ENCODE results near the gene CACNB4. TPM values are rescaled to one million over a fixed set of nuclear protein-coding genes. Genes with fewer than 3 reads are reported as not detected.
A peak's percentile ranks its signal among the peaks of the same experiment; 100 is the strongest.
"Not testable (repeated sequence)": the region's sequence is repeated elsewhere in the genome, so short reads cannot be mapped to it uniquely, and the experiment has no call there.

Gene CACNB4
- total and polyA plus RNA-seq, 2 donors: 3.0 to 3.5 TPM

- no peak overlapping the region for H3K4me3 ChIP-seq (ENCODE audit: low read length in 2 of 2)
- peaks cover 0 to 5% of the 10 kb centered on the region in 2 donors for H3K4me1 ChIP-seq (ENCODE audit: control insufficient read depth in 2 of 2, insufficient read depth in 2 of 2, low read length in 2 of 2)
- DNase-seq (ENCODE audit: low read depth in 6 of 9, low spot score in 9 of 9): peak; percentile 23 to 78 (median 50)
- H3K36me3 ChIP-seq (ENCODE audit: control insufficient read depth in 2 of 2, insufficient read depth in 2 of 2, low read length in 1 of 2): no peaks in the 10 kb centered on the region
- no peaks in the 10 kb centered on the region for H3K27me3 ChIP-seq (ENCODE audit: control insufficient read depth in 2 of 2, insufficient read depth in 1 of 2, low read length in 1 of 2)
- no peaks in the 10 kb centered on the region for H3K9me3 ChIP-seq (ENCODE audit: control insufficient read depth in 2 of 2, insufficient read depth in 1 of 2, low read length in 1 of 2)
- H3K27ac ChIP-seq (ENCODE audit: low read depth in 1 of 2, low read length in 1 of 2): no peak overlapping the region
- 47% methylated on average over 10 of the region's 10 CpGs for WGBS
Observed at GRCh38 chr2:152036611-152037469, 62.0 kb downstream of the CACNB4 start.

- H3K27ac ChIP-seq (ENCODE audit: low read depth in 1 of 2, low read length in 1 of 2): no peak overlapping the region
- DNase-seq (ENCODE audit: low read depth in 6 of 9, low spot score in 9 of 9): no peak
- WGBS: 95% methylated on average over 7 of the region's 7 CpGs
- no peaks in the 10 kb centered on the region for H3K27me3 ChIP-seq (ENCODE audit: control insufficient read depth in 2 of 2, insufficient read depth in 1 of 2, low read length in 1 of 2)
- no peak overlapping the region for H3K4me3 ChIP-seq (ENCODE audit: low read length in 2 of 2)
- no peaks in the 10 kb centered on the region for H3K36me3 ChIP-seq (ENCODE audit: control insufficient read depth in 2 of 2, insufficient read depth in 2 of 2, low read length in 1 of 2)
- H3K9me3 ChIP-seq (ENCODE audit: control insufficient read depth in 2 of 2, insufficient read depth in 1 of 2, low read length in 1 of 2): no peaks in the 10 kb centered on the region
- peaks cover 0 to 5% of the 10 kb centered on the region in 2 donors for H3K4me1 ChIP-seq (ENCODE audit: control insufficient read depth in 2 of 2, insufficient read depth in 2 of 2, low read length in 2 of 2)
Observed at GRCh38 chr2:152034257-152034801, 64.5 kb downstream of the CACNB4 start.

GRCh38 chr2:152033011-152033925, 65.6 kb downstream of the CACNB4 start:
- H3K4me3 ChIP-seq (ENCODE audit: low read length in 2 of 2): no peak overlapping the region
- peaks cover 0 to 2% of the 10 kb centered on the region in 2 donors for H3K4me1 ChIP-seq (ENCODE audit: control insufficient read depth in 2 of 2, insufficient read depth in 2 of 2, low read length in 2 of 2)
- DNase-seq (ENCODE audit: low read depth in 6 of 9, low spot score in 9 of 9): no peak
- no peaks in the 10 kb centered on the region for H3K36me3 ChIP-seq (ENCODE audit: control insufficient read depth in 2 of 2, insufficient read depth in 2 of 2, low read length in 1 of 2)
- H3K27me3 ChIP-seq (ENCODE audit: control insufficient read depth in 2 of 2, insufficient read depth in 1 of 2, low read length in 1 of 2): no peaks in the 10 kb centered on the region
- 95% methylated on average over 12 of the region's 12 CpGs for WGBS
- H3K27ac ChIP-seq (ENCODE audit: low read depth in 1 of 2, low read length in 1 of 2): no peak overlapping the region
- H3K9me3 ChIP-seq (ENCODE audit: control insufficient read depth in 2 of 2, insufficient read depth in 1 of 2, low read length in 1 of 2): no peaks in the 10 kb centered on the region

- H3K4me3 ChIP-seq (ENCODE audit: low read length in 2 of 2): no peak overlapping the region
- DNase-seq (ENCODE audit: low read depth in 6 of 9, low spot score in 9 of 9): no peak
- WGBS: 88% methylated on average over 7 of the region's 7 CpGs
Observed at GRCh38 chr2:152031747-152032306, 67.0 kb downstream of the CACNB4 start.

GRCh38 chr2:152030596-152031328, 68.1 kb downstream of the CACNB4 start:
- not testable (repeated sequence) for H3K27me3 ChIP-seq (ENCODE audit: control insufficient read depth in 2 of 2, insufficient read depth in 1 of 2, low read length in 1 of 2); H3K36me3 ChIP-seq (ENCODE audit: control insufficient read depth in 2 of 2, insufficient read depth in 2 of 2, low read length in 1 of 2); H3K4me3 ChIP-seq (ENCODE audit: low read length in 2 of 2); H3K9me3 ChIP-seq (ENCODE audit: control insufficient read depth in 2 of 2, insufficient read depth in 1 of 2, low read length in 1 of 2); H3K4me1 ChIP-seq (ENCODE audit: control insufficient read depth in 2 of 2, insufficient read depth in 2 of 2, low read length in 2 of 2); DNase-seq (ENCODE audit: low read depth in 6 of 9, low spot score in 9 of 9); H3K27ac ChIP-seq (ENCODE audit: low read depth in 1 of 2, low read length in 1 of 2)
- WGBS: 79% methylated on average over 4 of the region's 4 CpGs

More at GRCh38 chr2:152031747-152032306, 67.0 kb downstream of the CACNB4 start:
- H3K4me1 ChIP-seq (ENCODE audit: control insufficient read depth in 2 of 2, insufficient read depth in 2 of 2, low read length in 2 of 2): no peaks in the 10 kb centered on the region
- H3K9me3 ChIP-seq (ENCODE audit: control insufficient read depth in 2 of 2, insufficient read depth in 1 of 2, low read length in 1 of 2): no peaks in the 10 kb centered on the region
- H3K27me3 ChIP-seq (ENCODE audit: control insufficient read depth in 2 of 2, insufficient read depth in 1 of 2, low read length in 1 of 2): no peaks in the 10 kb centered on the region
- H3K27ac ChIP-seq (ENCODE audit: low read depth in 1 of 2, low read length in 1 of 2): no peak overlapping the region
- H3K36me3 ChIP-seq (ENCODE audit: control insufficient read depth in 2 of 2, insufficient read depth in 2 of 2, low read length in 1 of 2): no peaks in the 10 kb centered on the region

GRCh38 chr2:152028182-152028862, 70.5 kb downstream of the CACNB4 start:
- 93% methylated on average over 5 of the region's 5 CpGs for WGBS
- H3K27me3 ChIP-seq (ENCODE audit: control insufficient read depth in 2 of 2, insufficient read depth in 1 of 2, low read length in 1 of 2): no peaks in the 10 kb centered on the region
- no peak for DNase-seq (ENCODE audit: low read depth in 6 of 9, low spot score in 9 of 9)

GRCh38 chr2:152025678-152026287, 73.1 kb downstream of the CACNB4 start:
- no peaks in the 10 kb centered on the region for H3K27me3 ChIP-seq (ENCODE audit: control insufficient read depth in 2 of 2, insufficient read depth in 1 of 2, low read length in 1 of 2)
- H3K36me3 ChIP-seq (ENCODE audit: control insufficient read depth in 2 of 2, insufficient read depth in 2 of 2, low read length in 1 of 2): no peaks in the 10 kb centered on the region
- no peak overlapping the region for H3K27ac ChIP-seq (ENCODE audit: low read depth in 1 of 2, low read length in 1 of 2)
- no peak overlapping the region for H3K4me3 ChIP-seq (ENCODE audit: low read length in 2 of 2)
- H3K4me1 ChIP-seq (ENCODE audit: control insufficient read depth in 2 of 2, insufficient read depth in 2 of 2, low read length in 2 of 2): no peaks in the 10 kb centered on the region
- WGBS: 23% methylated on average over 15 of the region's 15 CpGs
- no peaks in the 10 kb centered on the region for H3K9me3 ChIP-seq (ENCODE audit: control insufficient read depth in 2 of 2, insufficient read depth in 1 of 2, low read length in 1 of 2)
- DNase-seq (ENCODE audit: low read depth in 6 of 9, low spot score in 9 of 9): peak; percentile 56 to 83 (median 72)

More at GRCh38 chr2:152028182-152028862, 70.5 kb downstream of the CACNB4 start:
- Histone ChIP-seq H3K4me1 (ENCODE audit: control insufficient read depth in 2 of 2, insufficient read depth in 2 of 2, low read length in 2 of 2) (no peaks in the 10 kb centered on the region), H3K9me3 (ENCODE audit: control insufficient read depth in 2 of 2, insufficient read depth in 1 of 2, low read length in 1 of 2) (no peaks in the 10 kb centered on the region), H3K27ac (ENCODE audit: low read depth in 1 of 2, low read length in 1 of 2) (no peak overlapping the region), H3K36me3 (ENCODE audit: control insufficient read depth in 2 of 2, insufficient read depth in 2 of 2, low read length in 1 of 2) (no peaks in the 10 kb centered on the region), H3K4me3 (ENCODE audit: low read length in 2 of 2) (no peak overlapping the region)

GRCh38 chr2:152024477-152024876, 74.4 kb downstream of the CACNB4 start:
- DNase-seq (ENCODE audit: low read depth in 6 of 9, low spot score in 9 of 9): no peak
- 97% methylated on average over 2 of the region's 2 CpGs for WGBS
- H3K4me1 ChIP-seq (ENCODE audit: control insufficient read depth in 2 of 2, insufficient read depth in 2 of 2, low read length in 2 of 2): no peaks in the 10 kb centered on the region
- no peaks in the 10 kb centered on the region for H3K36me3 ChIP-seq (ENCODE audit: control insufficient read depth in 2 of 2, insufficient read depth in 2 of 2, low read length in 1 of 2)
- no peaks in the 10 kb centered on the region for H3K9me3 ChIP-seq (ENCODE audit: control insufficient read depth in 2 of 2, insufficient read depth in 1 of 2, low read length in 1 of 2)
- no peak overlapping the region for H3K27ac ChIP-seq (ENCODE audit: low read depth in 1 of 2, low read length in 1 of 2)
- no peaks in the 10 kb centered on the region for H3K27me3 ChIP-seq (ENCODE audit: control insufficient read depth in 2 of 2, insufficient read depth in 1 of 2, low read length in 1 of 2)
- no peak overlapping the region for H3K4me3 ChIP-seq (ENCODE audit: low read length in 2 of 2)

All from thymus (tissue), 11 donors.